ENCODE results near the gene RBBP8NL. TPM values are rescaled to one million over a fixed set of nuclear protein-coding genes. Genes with fewer than 3 reads are reported as not detected.

RBBP8NL gene
- total RNA-seq, 2 donors from 2014 or later, result not detected

GRCh38 chr20:62368976-62369814, 58.1 kb downstream of the RBBP8NL start:
- Histone ChIP-seq H3K36me3 (no peaks in the 10 kb centered on the region), H3K4me3 (peak overlapping the region in 1 of 2 donors; percentile 95), H3K27ac (peak overlapping the region; percentile 95 to 98), H3K27me3 (no peaks in the 10 kb centered on the region), H3K4me1 (peaks cover 0 to 70% of the 10 kb centered on the region in 2 donors), H3K9me3 (no peaks in the 10 kb centered on the region)
- peak in 1 of 2 donors; percentile 63 for TF ChIP-seq CTCF (IDR thresholded peaks at IDR 0.05)
- DNase-seq (ENCODE audit: low spot score), result no peak

- Histone ChIP-seq H3K4me3 (peak overlapping the region in 1 of 2 donors; percentile 95), H3K27ac (peak overlapping the region; percentile 95 to 98), H3K27me3 (no peaks in the 10 kb centered on the region), H3K9me3 (no peaks in the 10 kb centered on the region), H3K36me3 (no peaks in the 10 kb centered on the region), H3K4me1 (peaks cover 0 to 74% of the 10 kb centered on the region in 2 donors)
- no peak for DNase-seq (ENCODE audit: low spot score)
- TF ChIP-seq CTCF (IDR thresholded peaks at IDR 0.05), result no peak
Measured at GRCh38 chr20:62368392-62368975, 58.9 kb downstream of the RBBP8NL start.

- Histone ChIP-seq H3K9me3 (no peaks in the 10 kb centered on the region), H3K4me3 (peak overlapping the region; percentile 89 to 95), H3K36me3 (no peaks in the 10 kb centered on the region), H3K27me3 (no peaks in the 10 kb centered on the region), H3K27ac (peak overlapping the region; percentile 95 to 98), H3K4me1 (peaks cover 0 to 81% of the 10 kb centered on the region in 2 donors)
- no peak for TF ChIP-seq CTCF (IDR thresholded peaks at IDR 0.05)
- DNase-seq (ENCODE audit: low spot score), result no peak
Measured at GRCh38 chr20:62367633-62368391, 59.5 kb downstream of the RBBP8NL start.

- H3K4me3 ChIP-seq, result peak within 1 kb of the TSS; percentile 89 to 95
- no peaks in the 10 kb centered on the region for H3K9me3 ChIP-seq
- peaks cover 0 to 87% of the 10 kb centered on the region in 2 donors for H3K4me1 ChIP-seq
- H3K27me3 ChIP-seq, result no peaks in the 10 kb centered on the region
- no peaks in the 10 kb centered on the region for H3K36me3 ChIP-seq
- TF ChIP-seq CTCF (IDR thresholded peaks at IDR 0.05), result no peak
- H3K27ac ChIP-seq, result peak within 1 kb of the TSS; percentile 95 to 98
- DNase-seq (ENCODE audit: low spot score), result no peak
Measured at GRCh38 chr20:62367136-62367632, 60.2 kb downstream of the RBBP8NL start, which contains the start of gene LAMA5. TSS of gene LAMA5 (minus strand) at chr20:62367312. CDS start at chr20:62367245, 67 bp downstream.

- no peak for DNase-seq (ENCODE audit: low spot score)
- Histone ChIP-seq H3K36me3 (no peaks in the 10 kb centered on the region), H3K4me3 (peak overlapping the region; percentile 89 to 95), H3K9me3 (no peaks in the 10 kb centered on the region), H3K27me3 (no peaks in the 10 kb centered on the region), H3K27ac (peak overlapping the region; percentile 95 to 98), H3K4me1 (peaks cover 0 to 93% of the 10 kb centered on the region in 2 donors)
- no peak for TF ChIP-seq CTCF (IDR thresholded peaks at IDR 0.05)
Measured at GRCh38 chr20:62366370-62367135, 60.8 kb downstream of the RBBP8NL start.
